Mesothelial cell of epicardium (in vitro differentiated cells): Measurements from ENCODE around the gene BCLAF3. TPM values are rescaled to one million over a fixed set of nuclear protein-coding genes. Genes with fewer than 3 reads are reported as not detected.
A peak's percentile ranks its signal among the peaks of the same experiment; 100 is the strongest.

Source experiments
- DNase-seq, 2 experiments: peaks; one replicate each; pipeline ENCODE4 v3.0.0; 2021; ENCODE audit warnings: low spot score in 2 of 2; ENCODE audit not compliant: unreplicated experiment in 2 of 2
- H3K27ac Mint-ChIP-seq: 2 replicates; pipeline ENCODE4 v1.8.0; 2021; ENCODE audit warnings: mixed read lengths
- H3K27me3 Mint-ChIP-seq: 2 replicates; pipeline ENCODE4 v1.8.0; 2021; ENCODE audit warnings: low read depth, mixed read lengths
- H3K36me3 Mint-ChIP-seq: 2 replicates; pipeline ENCODE4 v1.8.0; 2021; ENCODE audit warnings: mixed read lengths
- H3K4me1 Mint-ChIP-seq: 2 replicates; pipeline ENCODE4 v1.8.0; 2021; ENCODE audit warnings: mixed read lengths
- H3K4me3 Mint-ChIP-seq: 2 replicates; pipeline ENCODE4 v1.8.0; 2021; ENCODE audit warnings: mild to moderate bottlenecking, moderate library complexity, mixed read lengths
- H3K9me3 Mint-ChIP-seq: 2 replicates; pipeline ENCODE4 v1.8.0; 2021; ENCODE audit warnings: mixed read lengths
- CTCF ChIP-seq: fragments of 200-600 bp; sonication (generic); IDR thresholded peaks from one replicate; pipeline ENCODE4 v1.5.0; 2021; ENCODE audit warnings: antibody characterized with exemption; ENCODE audit not compliant: unreplicated experiment
- microRNA-seq: library from miRNA; unstranded; fragments of <30 nt; microRNA quantifications from one replicate; pipeline ENCODE4 v1.2.0, GENCODE V29; 2021; ENCODE audit warnings: inconsistent platforms, mixed read lengths
- total RNA-seq: library from RNA; stranded (reverse); gene quantifications from 3 replicates; pipeline ENCODE4 v1.2.1, GENCODE V29; 2021

Gene BCLAF3
- total RNA-seq, 1 donor from 2014 or later, result 16.9 TPM

- H3K4me1 Mint-ChIP-seq, result no peaks in the 10 kb centered on the region
- peaks cover 27% of the 10 kb centered on the region for H3K9me3 Mint-ChIP-seq
- H3K27me3 Mint-ChIP-seq, result no peaks in the 10 kb centered on the region
- TF ChIP-seq CTCF, result no peak
- H3K4me3 Mint-ChIP-seq, result no peak overlapping the region
- DNase-seq, result no peak
- peaks cover 18% of the 10 kb centered on the region for H3K36me3 Mint-ChIP-seq
- H3K27ac Mint-ChIP-seq, result no peak overlapping the region
Measured at GRCh38 chrX:19953145-19953544, 37.7 kb downstream of the BCLAF3 start.

GRCh38 chrX:19949340-19949739, 41.5 kb downstream of the BCLAF3 start:
- Mint-ChIP-seq H3K9me3 (peaks cover 33% of the 10 kb centered on the region), H3K27me3 (no peaks in the 10 kb centered on the region), H3K4me1 (no peaks in the 10 kb centered on the region), H3K36me3 (peaks cover 33% of the 10 kb centered on the region), H3K4me3 (no peak overlapping the region), H3K27ac (no peak overlapping the region)
- TF ChIP-seq CTCF, result no peak
- no peak for DNase-seq

- H3K27me3 Mint-ChIP-seq, result no peaks in the 10 kb centered on the region
Measured at GRCh38 chrX:19947612-19948011, 43.2 kb downstream of the BCLAF3 start.

More at GRCh38 chrX:19947612-19948011, 43.2 kb downstream of the BCLAF3 start:
- H3K4me3 Mint-ChIP-seq, result no peak overlapping the region
- peaks cover 31% of the 10 kb centered on the region for H3K36me3 Mint-ChIP-seq
- DNase-seq, result no peak
- H3K9me3 Mint-ChIP-seq, result peaks cover 33% of the 10 kb centered on the region
- H3K4me1 Mint-ChIP-seq, result no peaks in the 10 kb centered on the region
- no peak overlapping the region for H3K27ac Mint-ChIP-seq
- no peak for TF ChIP-seq CTCF

Small RNA genes within 50 kb of the gene (microRNA-seq; reads per million reads assigned to microRNA genes)
- 12.0 reads per million, percentile 35 among the genes with 10 or more reads in this experiment for gene MIR23C

Other genes with a start within 250 kb of the BCLAF3 start
- gene SH3KBP1, start 103.5 kb downstream of the BCLAF3 start, total RNA-seq, result 30.6 to 35.9 TPM (median 32.8 TPM) in 3 replicates
- gene MAP7D2, start 125.8 kb upstream of the BCLAF3 start, total RNA-seq, result 0.93 to 1.4 TPM (median 1.3 TPM) in 3 replicates
- 69.6 to 75.0 TPM (median 70.9 TPM) in 3 replicates for gene EIF1AX, start 150.8 kb upstream of the BCLAF3 start, total RNA-seq